DND-41 (cell line): ENCODE results near the gene CTF1.

ENCODE experiments used
- CTCF ChIP-seq: IDR thresholded peaks from 2 replicates; pipeline ENCODE4 v1.5.1; 2012; ENCODE audit warnings: borderline replicate concordance, low read length, moderate library complexity, mild to moderate bottlenecking; ENCODE audit not compliant: poor library complexity, severe bottlenecking; ENCODE audit errors: extremely low read depth
- EZH2 ChIP-seq: IDR thresholded peaks from 3 replicates; pipeline ENCODE4 v1.6.1; 2012; ENCODE audit warnings: borderline replicate concordance, low read depth, mild to moderate bottlenecking, moderate library complexity, low read length, inconsistent platforms; ENCODE audit not compliant: severe bottlenecking

- TF ChIP-seq CTCF, result no peak
- no peak for TF ChIP-seq EZH2
Measured at GRCh38 chr16:30892670-30893416, 3.6 kb upstream of the CTF1 start.
